ENCODE measurements around the gene FRYL.

GRCh38 chr4:48504026-48504330, 276.1 kb downstream of the FRYL start:
- TF ChIP-seq TAF1 (IDR thresholded peaks at IDR 0.05; ENCODE audit: low read depth) = no peak
- TF ChIP-seq, protein P1, sequence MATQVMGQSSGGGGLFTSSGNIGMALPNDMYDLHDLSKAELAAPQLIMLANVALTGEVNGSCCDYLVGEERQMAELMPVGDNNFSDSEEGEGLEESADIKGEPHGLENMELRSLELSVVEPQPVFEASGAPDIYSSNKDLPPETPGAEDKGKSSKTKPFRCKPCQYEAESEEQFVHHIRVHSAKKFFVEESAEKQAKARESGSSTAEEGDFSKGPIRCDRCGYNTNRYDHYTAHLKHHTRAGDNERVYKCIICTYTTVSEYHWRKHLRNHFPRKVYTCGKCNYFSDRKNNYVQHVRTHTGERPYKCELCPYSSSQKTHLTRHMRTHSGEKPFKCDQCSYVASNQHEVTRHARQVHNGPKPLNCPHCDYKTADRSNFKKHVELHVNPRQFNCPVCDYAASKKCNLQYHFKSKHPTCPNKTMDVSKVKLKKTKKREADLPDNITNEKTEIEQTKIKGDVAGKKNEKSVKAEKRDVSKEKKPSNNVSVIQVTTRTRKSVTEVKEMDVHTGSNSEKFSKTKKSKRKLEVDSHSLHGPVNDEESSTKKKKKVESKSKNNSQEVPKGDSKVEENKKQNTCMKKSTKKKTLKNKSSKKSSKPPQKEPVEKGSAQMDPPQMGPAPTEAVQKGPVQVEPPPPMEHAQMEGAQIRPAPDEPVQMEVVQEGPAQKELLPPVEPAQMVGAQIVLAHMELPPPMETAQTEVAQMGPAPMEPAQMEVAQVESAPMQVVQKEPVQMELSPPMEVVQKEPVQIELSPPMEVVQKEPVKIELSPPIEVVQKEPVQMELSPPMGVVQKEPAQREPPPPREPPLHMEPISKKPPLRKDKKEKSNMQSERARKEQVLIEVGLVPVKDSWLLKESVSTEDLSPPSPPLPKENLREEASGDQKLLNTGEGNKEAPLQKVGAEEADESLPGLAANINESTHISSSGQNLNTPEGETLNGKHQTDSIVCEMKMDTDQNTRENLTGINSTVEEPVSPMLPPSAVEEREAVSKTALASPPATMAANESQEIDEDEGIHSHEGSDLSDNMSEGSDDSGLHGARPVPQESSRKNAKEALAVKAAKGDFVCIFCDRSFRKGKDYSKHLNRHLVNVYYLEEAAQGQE (IDR thresholded peaks at IDR 0.05; ENCODE audit: low read depth) = no peak
- no peak for TF ChIP-seq RAD21 (IDR thresholded peaks at IDR 0.05; ENCODE audit: low read depth)
- TF ChIP-seq EGR1 (IDR thresholded peaks at IDR 0.05) = no peak
- no peak for TF ChIP-seq TCF12 (IDR thresholded peaks at IDR 0.05; ENCODE audit: low read depth)
- TF ChIP-seq TEAD4 (IDR thresholded peaks at IDR 0.05) = no peak
